DMS153 treated with DMSO at 0.1 percent for 48 hours (cell line): Measurements from ENCODE around the gene SLC5A6.
A peak's percentile ranks its signal among the peaks of the same experiment; 100 is the strongest.

Source experiments
- DNase-seq: peaks from one replicate; lab custom pipeline; 2025; ENCODE audit not compliant: unreplicated experiment; lab: John Stamatoyannopoulos, UW

Gene SLC5A6

GRCh38 chr2:27237341-27237945 lies 25.4 kb upstream of the SLC5A6 start:
- no peak for DNase-seq

GRCh38 chr2:27236626-27237025 lies 24.6 kb upstream of the SLC5A6 start:
- no peak for DNase-seq

- no peak for DNase-seq
Measured at GRCh38 chr2:27236136-27236535, 24.1 kb upstream of the SLC5A6 start.

- DNase-seq, result no peak
Measured at GRCh38 chr2:27233341-27233740, 21.3 kb upstream of the SLC5A6 start.

- no peak for DNase-seq
Measured at GRCh38 chr2:27231921-27232320, 19.9 kb upstream of the SLC5A6 start.

DNA sequence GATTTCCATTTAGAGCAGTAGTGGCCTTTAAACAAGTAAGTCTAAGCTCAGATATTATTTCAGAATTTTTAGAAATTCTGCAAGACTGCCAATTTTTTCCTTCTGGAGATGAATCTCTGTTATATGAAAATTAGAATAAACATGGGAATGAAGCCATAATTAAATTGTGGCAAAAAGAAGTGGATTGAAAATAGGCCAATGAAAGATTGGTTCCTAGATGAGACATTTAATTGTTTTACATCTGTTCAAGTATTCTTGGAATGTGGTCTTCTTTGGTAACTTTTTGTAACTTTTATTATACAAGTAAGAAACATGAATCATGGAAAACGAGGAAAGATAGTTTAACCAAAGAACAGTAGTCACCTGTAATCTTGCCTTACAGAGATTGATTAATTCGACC lies 15.4 kb upstream of the SLC5A6 start:
- DNase-seq, result no peak

GRCh38 chr2:27225526-27225925 lies 13.5 kb upstream of the SLC5A6 start:
- no peak for DNase-seq

DNA sequence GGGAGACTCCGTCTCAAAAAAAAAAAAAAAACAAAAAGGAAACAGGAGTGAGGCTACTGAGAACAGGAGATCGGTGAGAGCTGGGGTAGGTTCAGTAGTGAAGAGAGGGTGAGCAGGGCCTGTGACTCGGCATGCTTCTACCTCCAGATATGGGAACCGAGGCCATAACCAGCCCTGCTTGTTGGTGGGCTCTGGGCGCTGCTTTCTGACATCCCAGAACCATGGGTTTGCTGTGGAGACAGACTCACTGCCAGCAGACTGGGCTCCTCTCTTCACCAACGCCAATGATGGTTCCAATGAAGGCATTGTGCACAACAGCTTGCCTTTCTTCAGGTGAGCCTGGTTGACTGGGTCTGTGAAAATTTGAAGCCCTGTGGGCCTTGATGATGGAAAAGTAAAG lies 11.3 kb upstream of the SLC5A6 start:
- no peak for DNase-seq

GRCh38 chr2:27222407-27222806 lies 10.3 kb upstream of the SLC5A6 start:
- DNase-seq, result no peak

DNA sequence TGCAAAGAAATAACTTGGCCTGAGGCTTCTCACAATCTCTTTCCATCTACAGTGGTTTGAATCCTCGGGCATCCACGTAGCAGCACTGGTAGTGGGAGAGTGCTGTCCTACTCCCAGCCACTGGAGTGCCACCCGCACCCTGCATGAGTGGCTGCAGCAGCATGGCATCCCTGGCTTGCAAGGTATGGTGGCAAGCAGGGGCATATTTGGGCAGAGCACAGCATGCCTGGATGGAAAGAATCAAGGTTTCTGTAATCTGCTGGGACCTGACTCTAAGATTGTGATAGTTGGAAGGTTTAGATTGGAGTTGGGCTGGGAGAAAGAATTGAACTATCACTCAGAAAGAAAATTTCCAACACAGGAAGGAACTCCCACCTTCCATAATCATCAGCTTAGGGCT lies 9.1 kb upstream of the SLC5A6 start:
- no peak for DNase-seq

GRCh38 chr2:27220091-27220490 lies 8.0 kb upstream of the SLC5A6 start:
- no peak for DNase-seq

DNA sequence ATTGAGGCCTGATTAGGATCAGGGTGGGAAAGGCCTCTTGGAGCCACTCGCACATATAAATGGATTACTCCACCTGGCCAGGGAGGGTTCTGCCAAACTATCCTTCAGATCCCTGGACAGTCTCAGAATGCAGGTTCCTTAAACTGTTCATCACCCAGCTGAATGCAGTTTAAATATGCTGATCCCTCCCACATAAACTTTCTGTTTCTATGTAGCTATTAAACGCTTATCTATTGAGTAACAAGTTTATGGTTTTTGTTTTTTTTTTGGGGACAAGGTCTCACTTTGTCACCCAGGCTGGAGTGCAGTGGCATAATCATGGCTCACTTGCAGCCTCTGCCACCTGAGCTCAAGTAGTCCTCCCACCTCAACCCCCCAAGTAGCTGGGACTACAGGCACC lies 7.0 kb upstream of the SLC5A6 start:
- DNase-seq, result no peak

- DNase-seq, result no peak
Measured at GRCh38 chr2:27218614-27219013, 6.5 kb upstream of the SLC5A6 start.

GRCh38 chr2:27217173-27218121 lies 5.4 kb upstream of the SLC5A6 start, which contains the start of gene CAD:
TSS of gene CAD (plus strand) at chr2:27217369. CDS start at chr2:27217552, 183 bp downstream.
- peak; percentile 54 for DNase-seq

DNA sequence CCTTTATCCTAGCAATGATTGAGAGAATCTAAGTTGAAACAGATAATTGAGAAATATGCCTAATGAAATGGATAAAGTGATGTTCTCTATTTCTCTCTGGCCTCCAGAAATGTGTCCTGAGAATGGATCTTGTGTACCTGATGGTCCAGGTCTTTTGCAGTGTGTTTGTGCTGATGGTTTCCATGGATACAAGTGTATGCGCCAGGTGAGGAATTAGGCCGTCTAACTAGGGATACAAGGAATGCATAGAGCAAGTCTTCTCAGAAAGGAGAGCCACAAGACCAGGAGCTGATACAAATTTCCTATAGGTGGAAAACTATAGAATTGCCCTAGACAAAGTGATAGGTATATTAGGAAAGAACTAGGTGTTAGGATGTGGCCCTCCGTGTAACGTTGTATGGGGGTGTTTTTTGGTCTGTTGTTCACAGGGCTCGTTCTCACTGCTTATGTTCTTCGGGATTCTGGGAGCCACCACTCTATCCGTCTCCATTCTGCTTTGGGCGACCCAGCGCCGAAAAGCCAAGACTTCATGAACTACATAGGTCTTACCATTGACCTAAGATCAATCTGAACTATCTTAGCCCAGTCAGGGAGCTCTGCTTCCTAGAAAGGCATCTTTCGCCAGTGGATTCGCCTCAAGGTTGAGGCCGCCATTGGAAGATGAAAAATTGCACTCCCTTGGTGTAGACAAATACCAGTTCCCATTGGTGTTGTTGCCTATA lies 4.5 kb upstream of the SLC5A6 start:
- no peak for DNase-seq

- DNase-seq, result no peak
Measured at GRCh38 chr2:27214941-27215340, 2.9 kb upstream of the SLC5A6 start.

- no peak for DNase-seq
Measured at GRCh38 chr2:27212626-27213471, 781 bp upstream of the SLC5A6 start.

- DNase-seq, result peak; percentile 55
Measured at GRCh38 chr2:27211241-27211942, 676 bp downstream of the SLC5A6 start.

- DNase-seq, result no peak
Measured at GRCh38 chr2:27209621-27210401, 2.3 kb downstream of the SLC5A6 start.
